Cardiac muscle cell (in vitro differentiated cells and primary cell): ENCODE data around the gene CCDC126. TPM values are rescaled to one million over a fixed set of nuclear protein-coding genes. Genes with fewer than 3 reads are reported as not detected.

Source experiments
- DNase-seq, 2 donors: peaks; one replicate each; pipeline versions ENCODE4 v3.0.0 to v3.0.0-alpha.2; 2010 to 2017; ENCODE audit warnings: low read depth in 1 of 2, low spot score in 1 of 2
- H3K27ac ChIP-seq: fragments of 200-600 bp; sonication (generic); 2 replicates; pipeline ENCODE4 v1.5.1; 2016
- H3K27me3 ChIP-seq: fragments of 200-600 bp; sonication (generic); 2 replicates; pipeline ENCODE4 v1.6.0; 2016; ENCODE audit warnings: control low read depth
- H3K36me3 ChIP-seq: fragments of 200-600 bp; sonication (generic); 2 replicates; pipeline ENCODE4 v1.5.1; 2016; ENCODE audit warnings: control low read depth
- H3K4me1 ChIP-seq: fragments of 200-600 bp; sonication (generic); 2 replicates; pipeline ENCODE4 v1.8.1; 2017; ENCODE audit warnings: low read depth, mild to moderate bottlenecking, mixed run types
- H3K4me3 ChIP-seq: fragments of 200-600 bp; sonication (generic); 2 replicates; pipeline ENCODE4 v1.5.1; 2016; ENCODE audit warnings: mild to moderate bottlenecking
- H3K9me3 ChIP-seq: fragments of 200-600 bp; sonication (generic); 2 replicates; pipeline ENCODE4 v1.5.1; 2017; ENCODE audit warnings: low read depth, mild to moderate bottlenecking, control low read depth
- polyA plus RNA-seq: library from polyadenylated mRNA; unstranded; fragments of >200 nt; fragmentation: Nextera tagmentation; extraction: Ambion mirVana; gene quantifications from 2 replicates; pipeline ENCODE4 v1.2.1, GENCODE V29; 2016
- total RNA-seq: library from RNA; depleted of rRNA; stranded (reverse); fragments of >200 nt; gene quantifications from 2 replicates; pipeline ENCODE4 v1.2.3, GENCODE V29; 2016
- TF ChIP-seq, protein P1 (sequence below): IDR thresholded peaks from 2 replicates; pipeline ENCODE4 v1.5.1; 2012; ENCODE audit warnings: low read depth, mild to moderate bottlenecking, low read length

Gene CCDC126
- total and polyA plus RNA-seq, 2 experiments from 2014 or later: 3.9 to 8.7 TPM

DNA sequence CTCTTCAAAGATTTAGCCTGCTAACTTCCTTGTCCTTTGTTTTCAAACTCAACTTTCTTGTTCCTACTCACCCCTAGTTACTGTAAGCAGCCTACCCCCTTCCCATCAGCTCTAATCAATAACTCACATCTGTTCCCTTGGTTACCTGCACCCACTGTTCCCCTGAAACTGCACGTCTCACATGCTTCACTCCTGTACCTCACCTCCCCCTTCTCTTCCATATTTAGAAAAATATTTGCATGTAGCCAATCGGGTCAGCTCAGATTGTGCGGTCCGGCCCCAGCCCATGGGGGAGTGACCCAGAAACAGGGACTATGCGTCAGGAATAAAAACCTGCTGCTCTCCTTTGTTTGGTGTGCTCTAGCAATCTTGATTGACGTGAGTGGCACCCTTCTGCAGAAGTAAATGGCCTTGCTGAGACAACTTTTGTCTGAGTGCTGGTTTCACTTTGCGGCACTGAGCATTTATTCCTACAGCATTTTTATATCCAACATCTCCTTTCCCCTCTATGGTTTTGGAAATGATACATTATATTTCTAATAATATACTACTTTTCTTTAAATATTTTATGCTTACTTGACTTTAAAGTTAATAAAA is 61.7 kb downstream of the CCDC126 start:
- Histone ChIP-seq H3K9me3 (no peaks in the 10 kb centered on the region), H3K4me1 (no peaks in the 10 kb centered on the region), H3K4me3 (no peak overlapping the region), H3K27me3 (no peaks in the 10 kb centered on the region), H3K27ac (no peak overlapping the region), H3K36me3 (no peaks in the 10 kb centered on the region)
- DNase-seq: no peak
- TF ChIP-seq, protein P1, sequence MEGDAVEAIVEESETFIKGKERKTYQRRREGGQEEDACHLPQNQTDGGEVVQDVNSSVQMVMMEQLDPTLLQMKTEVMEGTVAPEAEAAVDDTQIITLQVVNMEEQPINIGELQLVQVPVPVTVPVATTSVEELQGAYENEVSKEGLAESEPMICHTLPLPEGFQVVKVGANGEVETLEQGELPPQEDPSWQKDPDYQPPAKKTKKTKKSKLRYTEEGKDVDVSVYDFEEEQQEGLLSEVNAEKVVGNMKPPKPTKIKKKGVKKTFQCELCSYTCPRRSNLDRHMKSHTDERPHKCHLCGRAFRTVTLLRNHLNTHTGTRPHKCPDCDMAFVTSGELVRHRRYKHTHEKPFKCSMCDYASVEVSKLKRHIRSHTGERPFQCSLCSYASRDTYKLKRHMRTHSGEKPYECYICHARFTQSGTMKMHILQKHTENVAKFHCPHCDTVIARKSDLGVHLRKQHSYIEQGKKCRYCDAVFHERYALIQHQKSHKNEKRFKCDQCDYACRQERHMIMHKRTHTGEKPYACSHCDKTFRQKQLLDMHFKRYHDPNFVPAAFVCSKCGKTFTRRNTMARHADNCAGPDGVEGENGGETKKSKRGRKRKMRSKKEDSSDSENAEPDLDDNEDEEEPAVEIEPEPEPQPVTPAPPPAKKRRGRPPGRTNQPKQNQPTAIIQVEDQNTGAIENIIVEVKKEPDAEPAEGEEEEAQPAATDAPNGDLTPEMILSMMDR: no peak

DNA sequence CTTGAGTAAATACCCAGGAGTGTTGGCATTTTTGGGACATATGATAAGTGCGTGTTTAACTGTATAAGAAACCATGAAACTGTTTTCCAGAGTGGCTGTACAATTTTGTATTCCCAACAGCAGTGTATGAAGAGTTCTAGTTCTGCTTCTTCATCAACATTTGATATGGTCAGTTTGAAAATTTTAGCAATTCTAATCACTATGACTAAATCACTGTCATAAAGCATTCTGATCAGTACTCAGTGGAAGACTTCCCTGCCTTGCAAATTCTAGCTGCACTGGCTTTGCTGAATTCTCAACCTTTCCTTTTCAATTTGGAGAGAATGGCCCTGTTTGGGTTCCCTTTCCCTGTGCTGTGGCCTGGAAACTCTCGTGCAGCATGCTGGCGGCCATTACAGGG is 64.2 kb downstream of the CCDC126 start:
- TF ChIP-seq, protein P1: no peak
- DNase-seq: no peak
- Histone ChIP-seq H3K9me3 (no peaks in the 10 kb centered on the region), H3K27ac (no peak overlapping the region), H3K27me3 (no peaks in the 10 kb centered on the region), H3K36me3 (no peaks in the 10 kb centered on the region), H3K4me3 (no peak overlapping the region), H3K4me1 (no peaks in the 10 kb centered on the region)

DNA sequence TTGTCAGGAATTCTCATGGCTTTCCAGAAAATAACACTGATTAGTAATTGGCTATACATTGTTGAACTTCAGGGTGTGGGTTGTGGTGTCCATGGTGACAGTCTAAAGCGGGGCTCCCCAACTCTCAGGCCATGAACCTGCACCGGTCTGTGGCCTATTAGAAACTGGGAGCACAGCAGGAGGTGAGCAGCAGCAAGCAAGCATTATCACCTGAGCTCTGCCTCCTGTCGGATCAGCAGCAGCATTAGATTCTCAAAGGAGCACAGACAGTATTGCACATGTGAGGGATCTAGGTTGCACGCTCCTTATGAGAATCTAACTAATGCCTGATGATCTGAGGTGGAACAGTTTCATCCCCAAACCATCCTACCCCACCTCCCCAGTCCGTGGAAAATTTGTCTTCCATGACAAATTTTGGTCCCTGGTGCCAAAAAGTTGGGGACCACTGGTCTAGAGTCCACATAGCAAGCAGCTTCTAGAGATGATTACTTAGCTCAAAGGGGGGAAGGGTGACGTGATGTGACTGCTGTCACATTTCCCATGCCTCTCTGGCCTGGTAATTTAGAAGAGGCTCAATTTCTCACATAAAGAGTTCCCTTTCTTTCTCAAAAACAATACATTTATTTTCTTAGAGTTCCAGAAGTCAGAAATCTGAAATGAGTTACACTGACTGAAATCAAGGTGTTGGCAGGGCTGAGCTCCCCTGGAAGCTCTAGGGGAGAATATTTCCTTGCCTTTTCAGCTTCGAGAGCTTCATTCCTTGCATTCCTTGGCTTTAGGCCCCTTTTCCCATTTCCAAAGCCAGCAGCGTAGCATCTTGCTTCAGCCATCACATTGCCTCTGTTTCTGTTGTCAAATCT is 65.2 kb downstream of the CCDC126 start:
- H3K36me3 ChIP-seq: no peaks in the 10 kb centered on the region

DNA sequence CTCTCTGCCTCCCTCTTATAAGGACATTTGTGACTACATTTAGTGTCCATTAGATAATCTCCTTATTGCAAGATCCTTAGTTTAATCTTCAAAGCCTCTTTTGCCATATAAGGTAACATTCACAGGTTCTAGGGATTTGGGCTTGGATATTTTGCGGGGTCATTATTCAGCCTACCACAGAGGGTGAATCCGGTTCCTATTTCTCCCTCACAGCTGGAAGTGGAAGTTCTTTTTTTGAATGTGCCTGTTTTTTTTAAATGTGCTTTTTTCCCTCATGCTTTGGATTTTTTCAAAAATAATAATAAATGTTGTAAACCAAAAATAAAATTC is 65.8 kb downstream of the CCDC126 start:
- no peaks in the 10 kb centered on the region for H3K27me3 ChIP-seq
- no peak overlapping the region for H3K27ac ChIP-seq
- H3K36me3 ChIP-seq: no peaks in the 10 kb centered on the region
- TF ChIP-seq, protein P1: no peak
- H3K4me3 ChIP-seq: no peak overlapping the region
- H3K4me1 ChIP-seq: no peaks in the 10 kb centered on the region
- no peaks in the 10 kb centered on the region for H3K9me3 ChIP-seq
- DNase-seq: no peak

More for the DNA sequence above, 65.2 kb downstream of the CCDC126 start:
- Histone ChIP-seq H3K27ac (no peak overlapping the region), H3K4me3 (no peak overlapping the region), H3K27me3 (no peaks in the 10 kb centered on the region), H3K9me3 (no peaks in the 10 kb centered on the region), H3K4me1 (no peaks in the 10 kb centered on the region)
- TF ChIP-seq, protein P1: no peak
- DNase-seq: peak in 1 of 2 donors; percentile 51

DNA sequence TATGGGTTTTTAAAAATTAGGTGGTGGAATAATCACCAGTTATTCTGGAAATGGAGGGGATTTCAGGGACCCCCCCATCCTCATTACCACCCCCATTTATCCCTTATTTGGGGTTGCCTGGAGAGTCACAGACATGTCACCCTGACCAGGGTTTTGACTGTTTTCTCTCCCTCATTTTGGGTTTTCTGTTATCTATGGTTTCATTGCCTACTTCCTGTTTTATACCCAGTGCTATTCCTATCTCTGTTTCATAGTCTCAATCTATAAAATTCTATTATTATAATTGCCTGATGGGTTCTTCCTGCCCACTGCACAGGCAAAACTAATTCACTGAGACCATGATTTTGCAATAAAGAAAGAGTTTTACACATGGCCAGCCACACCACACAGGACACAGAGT is 66.9 kb downstream of the CCDC126 start:
- Histone ChIP-seq H3K4me3 (no peak overlapping the region), H3K9me3 (no peaks in the 10 kb centered on the region), H3K36me3 (no peaks in the 10 kb centered on the region), H3K4me1 (no peaks in the 10 kb centered on the region), H3K27me3 (no peaks in the 10 kb centered on the region), H3K27ac (no peak overlapping the region)
- TF ChIP-seq, protein P1: no peak
- DNase-seq: no peak
